GM18909 (cell line): Measurements from ENCODE around the gene PRR19.

Source experiments
- ATAC-seq: cut with Tn5 transposase; IDR thresholded peaks from one replicate; pipeline ENCODE4 v1.9.1; 2021; ENCODE audit warnings: mild to moderate bottlenecking; ENCODE audit not compliant: unreplicated experiment, poor library complexity

The PRR19 gene

GRCh38 chr19:42270346-42271044 lies 31.4 kb upstream of the PRR19 start:
- no peak for ATAC-seq

GRCh38 chr19:42271045-42271419 lies 30.9 kb upstream of the PRR19 start:
- ATAC-seq = no peak

- no peak for ATAC-seq
Measured at GRCh38 chr19:42271861-42272534, 29.9 kb upstream of the PRR19 start.

- no peak for ATAC-seq
Measured at GRCh38 chr19:42272535-42272897, 29.4 kb upstream of the PRR19 start.

- no peak for ATAC-seq
Measured at GRCh38 chr19:42272989-42273406, 28.9 kb upstream of the PRR19 start.

- ATAC-seq = no peak
Measured at GRCh38 chr19:42273407-42274064, 28.4 kb upstream of the PRR19 start.

- no peak for ATAC-seq
Measured at GRCh38 chr19:42274065-42274682, 27.8 kb upstream of the PRR19 start.

GRCh38 chr19:42275103-42275502 lies 26.8 kb upstream of the PRR19 start:
- ATAC-seq = no peak

GRCh38 chr19:42275517-42275916 lies 26.4 kb upstream of the PRR19 start:
- ATAC-seq = no peak

GRCh38 chr19:42276284-42276683 lies 25.6 kb upstream of the PRR19 start:
- ATAC-seq = no peak

GRCh38 chr19:42276821-42277220 lies 25.1 kb upstream of the PRR19 start:
- ATAC-seq = no peak

GRCh38 chr19:42277821-42278451 lies 24.0 kb upstream of the PRR19 start:
- ATAC-seq = no peak

GRCh38 chr19:42278452-42279154 lies 23.3 kb upstream of the PRR19 start:
- no peak for ATAC-seq

- no peak for ATAC-seq
Measured at GRCh38 chr19:42279155-42279901, 22.6 kb upstream of the PRR19 start.

- peak; percentile 36 for ATAC-seq
Measured at GRCh38 chr19:42279902-42280814, 21.8 kb upstream of the PRR19 start.

GRCh38 chr19:42280815-42281145 lies 21.2 kb upstream of the PRR19 start:
- ATAC-seq = no peak

GRCh38 chr19:42281146-42281826 lies 20.6 kb upstream of the PRR19 start:
- no peak for ATAC-seq
